Neural cell (in vitro differentiated cells): ENCODE measurements around the gene CACNG6. TPM values are rescaled to one million over a fixed set of nuclear protein-coding genes. Genes with fewer than 3 reads are reported as not detected.
A peak's percentile ranks its signal among the peaks of the same experiment; 100 is the strongest.

ENCODE experiments used
- H2AFZ ChIP-seq: fragments of 200-600, 300-800 bp; sonication (generic), shearing (Covaris generic); 2 replicates; pipeline ENCODE4 v1.6.0; 2014; ENCODE audit warnings: low read depth, mild to moderate bottlenecking, antibody characterized with exemption, low read length, moderate library complexity
- H3F3A ChIP-seq: fragments of 200-600 bp; shearing (Covaris generic); 2 replicates; pipeline ENCODE4 v1.6.1; 2016; ENCODE audit warnings: mild to moderate bottlenecking, moderate library complexity, mixed read lengths, antibody characterized with exemption, low read length; ENCODE audit not compliant: insufficient read depth, poor library complexity, severe bottlenecking
- H3K27ac ChIP-seq: fragments of 200-600, 300-800 bp; sonication (generic), shearing (Covaris generic); 2 replicates; pipeline ENCODE4 v1.5.1; 2014; ENCODE audit warnings: mild to moderate bottlenecking, low read length, moderate library complexity
- H3K27me3 ChIP-seq: fragments of 300-800, 200-600 bp; sonication (generic), shearing (Covaris generic); 2 replicates; pipeline ENCODE4 v1.6.0; 2014; ENCODE audit warnings: mild to moderate bottlenecking, low read depth, low read length, moderate library complexity; ENCODE audit not compliant: insufficient read depth
- H3K36me3 ChIP-seq: fragments of 300-800, 200-600 bp; sonication (generic), shearing (Covaris generic); 2 replicates; pipeline ENCODE4 v1.5.1; 2014; ENCODE audit warnings: mild to moderate bottlenecking, antibody characterized with exemption, low read length, moderate library complexity; ENCODE audit not compliant: insufficient read depth
- H3K4me2 ChIP-seq: fragments of 300-800, 200-600 bp; sonication (generic), shearing (Covaris generic); 2 replicates; pipeline ENCODE4 v1.6.0; 2014; ENCODE audit warnings: mild to moderate bottlenecking, low read length
- H3K4me3 ChIP-seq: fragments of 300-800, 200-600 bp; sonication (generic), shearing (Covaris generic); 2 replicates; pipeline ENCODE4 v1.5.1; 2014; ENCODE audit warnings: mild to moderate bottlenecking, low read length, moderate library complexity
- H3K79me2 ChIP-seq: fragments of 200-600 bp; shearing (Covaris generic); replicated peaks from 2 replicates; pipeline ENCODE4 v1.6.0; 2014; ENCODE audit warnings: mild to moderate bottlenecking, low read length, moderate library complexity; ENCODE audit not compliant: insufficient read depth
- H3K9ac ChIP-seq: fragments of 300-800, 200-600 bp; sonication (generic), shearing (Covaris generic); 2 replicates; pipeline ENCODE4 v1.6.1; 2016; ENCODE audit warnings: mild to moderate bottlenecking, low read length, mixed read lengths
- H3K9me2 ChIP-seq: fragments of 200-600 bp; shearing (Covaris generic); 2 replicates; pipeline ENCODE4 v1.6.1; 2016; ENCODE audit warnings: mild to moderate bottlenecking, low read length, mixed read lengths; ENCODE audit not compliant: insufficient read depth
- H3K9me3 ChIP-seq: fragments of 200-600, 300-800 bp; sonication (generic), shearing (Covaris generic); 2 replicates; pipeline ENCODE4 v1.6.1; 2016; ENCODE audit warnings: mild to moderate bottlenecking, mixed run types, low read length, moderate library complexity, mixed read lengths
- H4K20me1 ChIP-seq: fragments of 200-600 bp; shearing (Covaris generic); 2 replicates; pipeline ENCODE4 v1.6.1; 2016; ENCODE audit warnings: mild to moderate bottlenecking, mixed run types; ENCODE audit not compliant: insufficient read depth
- EP300 ChIP-seq: fragments of 450-650 bp; conservative IDR thresholded peaks from 2 replicates; pipeline ENCODE4 v1.6.1; 2014; ENCODE audit warnings: antibody characterized with exemption, mild to moderate bottlenecking, moderate library complexity; ENCODE audit not compliant: poor library complexity, severe bottlenecking
- EZH2 ChIP-seq: fragments of 200-600, 300-800 bp; shearing (Covaris generic), sonication (generic); IDR thresholded peaks from 2 replicates; pipeline ENCODE4 v1.6.1; 2014; ENCODE audit warnings: antibody characterized with exemption, low read length, borderline replicate concordance, mild to moderate bottlenecking; ENCODE audit not compliant: insufficient read depth, poor library complexity, severe bottlenecking
- MXI1 ChIP-seq: fragments of 450-650 bp; conservative IDR thresholded peaks from 2 replicates; pipeline ENCODE4 v1.6.1; 2014; ENCODE audit warnings: antibody characterized with exemption, mild to moderate bottlenecking; ENCODE audit not compliant: poor library complexity, severe bottlenecking
- POLR2AphosphoS5 ChIP-seq: IDR thresholded peaks from 2 replicates; pipeline ENCODE4 v1.6.1; 2012
- RAD21 ChIP-seq: fragments of 450-650 bp; conservative IDR thresholded peaks from 2 replicates; pipeline ENCODE4 v1.6.1; 2014; ENCODE audit warnings: antibody characterized with exemption, mild to moderate bottlenecking, moderate library complexity
- SMC3 ChIP-seq: fragments of 450-650 bp; conservative IDR thresholded peaks from 2 replicates; pipeline ENCODE4 v1.6.1; 2014; ENCODE audit warnings: antibody characterized with exemption, mild to moderate bottlenecking, moderate library complexity; ENCODE audit not compliant: poor library complexity
- TAF1 ChIP-seq: IDR thresholded peaks from 2 replicates; pipeline ENCODE4 v1.6.1; 2012; ENCODE audit warnings: low read depth
- polyA plus RNA-seq: library from polyadenylated mRNA; depleted of rRNA; stranded (reverse); fragments of >200 nt; gene quantifications from 2 replicates; pipeline ENCODE4 v1.2.3, GENCODE V29; 2014
- TF ChIP-seq, protein P1 (sequence below): fragments of 450-650 bp; IDR thresholded peaks from 2 replicates; pipeline ENCODE4 v1.5.1; 2014; ENCODE audit warnings: antibody characterized with exemption, mild to moderate bottlenecking, moderate library complexity; ENCODE audit not compliant: poor library complexity, severe bottlenecking
- TF ChIP-seq, protein P2 (sequence below): IDR thresholded peaks from 2 replicates; pipeline ENCODE4 v1.6.1; 2012; ENCODE audit warnings: borderline replicate concordance

CACNG6 gene
- polyA plus RNA-seq, 1 donor from 2014 or later, result 0.28 TPM

DNA sequence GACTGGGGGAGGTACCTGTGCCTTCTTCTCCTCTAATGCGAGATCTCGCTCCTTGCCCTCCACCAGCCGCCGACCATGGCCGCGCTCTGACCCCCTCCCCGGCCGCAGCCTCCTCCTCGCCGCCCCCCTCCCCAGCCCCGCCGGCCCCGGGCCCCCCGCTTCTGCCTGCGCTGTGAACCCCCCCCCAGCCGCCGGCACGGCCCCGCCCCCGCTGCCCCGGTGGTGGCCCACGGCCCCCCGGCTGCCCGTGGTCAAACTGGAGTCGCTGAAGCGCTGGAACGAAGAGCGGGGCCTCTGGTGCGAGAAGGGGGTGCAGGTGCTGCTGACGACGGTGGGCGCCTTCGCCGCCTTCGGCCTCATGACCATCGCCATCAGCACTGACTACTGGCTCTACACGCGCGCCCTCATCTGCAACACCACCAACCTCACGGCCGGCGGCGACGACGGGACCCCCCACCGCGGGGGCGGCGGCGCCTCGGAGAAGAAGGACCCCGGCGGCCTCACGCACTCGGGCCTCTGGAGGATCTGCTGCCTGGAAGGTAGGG, 28.5 kb upstream of the CACNG6 start, which contains the start of gene CACNG8:
TSS of gene CACNG8 (plus strand) at position 51 of the 545 bp plus-strand sequence.
- Histone ChIP-seq H3K4me2 (peak within 1 kb of the TSS; percentile 58), H4K20me1 (no peaks in the 10 kb centered on the region), H3K9me3 (no peaks in the 10 kb centered on the region), H3K9ac (peak within 1 kb of the TSS; percentile 9), H3K4me3 (peak within 1 kb of the TSS; percentile 73), H3K9me2 (no peaks in the 10 kb centered on the region), H3K79me2 (peaks cover 7% of the 10 kb centered on the region), H3F3A (no peaks in the 10 kb centered on the region), H3K36me3 (peaks cover 4% of the 10 kb centered on the region), H3K27me3 (no peaks in the 10 kb centered on the region), H3K27ac (no peak within 1 kb of the TSS), H2AFZ (no peak within 1 kb of the TSS)
- no peak for TF ChIP-seq RAD21
- TF ChIP-seq MXI1, result no peak
- no peak for TF ChIP-seq EP300
- no peak for TF ChIP-seq POLR2AphosphoS5
- no peak for TF ChIP-seq TAF1
- TF ChIP-seq, protein P1, sequence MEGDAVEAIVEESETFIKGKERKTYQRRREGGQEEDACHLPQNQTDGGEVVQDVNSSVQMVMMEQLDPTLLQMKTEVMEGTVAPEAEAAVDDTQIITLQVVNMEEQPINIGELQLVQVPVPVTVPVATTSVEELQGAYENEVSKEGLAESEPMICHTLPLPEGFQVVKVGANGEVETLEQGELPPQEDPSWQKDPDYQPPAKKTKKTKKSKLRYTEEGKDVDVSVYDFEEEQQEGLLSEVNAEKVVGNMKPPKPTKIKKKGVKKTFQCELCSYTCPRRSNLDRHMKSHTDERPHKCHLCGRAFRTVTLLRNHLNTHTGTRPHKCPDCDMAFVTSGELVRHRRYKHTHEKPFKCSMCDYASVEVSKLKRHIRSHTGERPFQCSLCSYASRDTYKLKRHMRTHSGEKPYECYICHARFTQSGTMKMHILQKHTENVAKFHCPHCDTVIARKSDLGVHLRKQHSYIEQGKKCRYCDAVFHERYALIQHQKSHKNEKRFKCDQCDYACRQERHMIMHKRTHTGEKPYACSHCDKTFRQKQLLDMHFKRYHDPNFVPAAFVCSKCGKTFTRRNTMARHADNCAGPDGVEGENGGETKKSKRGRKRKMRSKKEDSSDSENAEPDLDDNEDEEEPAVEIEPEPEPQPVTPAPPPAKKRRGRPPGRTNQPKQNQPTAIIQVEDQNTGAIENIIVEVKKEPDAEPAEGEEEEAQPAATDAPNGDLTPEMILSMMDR, result no peak
- no peak for TF ChIP-seq SMC3
- TF ChIP-seq, protein P2, sequence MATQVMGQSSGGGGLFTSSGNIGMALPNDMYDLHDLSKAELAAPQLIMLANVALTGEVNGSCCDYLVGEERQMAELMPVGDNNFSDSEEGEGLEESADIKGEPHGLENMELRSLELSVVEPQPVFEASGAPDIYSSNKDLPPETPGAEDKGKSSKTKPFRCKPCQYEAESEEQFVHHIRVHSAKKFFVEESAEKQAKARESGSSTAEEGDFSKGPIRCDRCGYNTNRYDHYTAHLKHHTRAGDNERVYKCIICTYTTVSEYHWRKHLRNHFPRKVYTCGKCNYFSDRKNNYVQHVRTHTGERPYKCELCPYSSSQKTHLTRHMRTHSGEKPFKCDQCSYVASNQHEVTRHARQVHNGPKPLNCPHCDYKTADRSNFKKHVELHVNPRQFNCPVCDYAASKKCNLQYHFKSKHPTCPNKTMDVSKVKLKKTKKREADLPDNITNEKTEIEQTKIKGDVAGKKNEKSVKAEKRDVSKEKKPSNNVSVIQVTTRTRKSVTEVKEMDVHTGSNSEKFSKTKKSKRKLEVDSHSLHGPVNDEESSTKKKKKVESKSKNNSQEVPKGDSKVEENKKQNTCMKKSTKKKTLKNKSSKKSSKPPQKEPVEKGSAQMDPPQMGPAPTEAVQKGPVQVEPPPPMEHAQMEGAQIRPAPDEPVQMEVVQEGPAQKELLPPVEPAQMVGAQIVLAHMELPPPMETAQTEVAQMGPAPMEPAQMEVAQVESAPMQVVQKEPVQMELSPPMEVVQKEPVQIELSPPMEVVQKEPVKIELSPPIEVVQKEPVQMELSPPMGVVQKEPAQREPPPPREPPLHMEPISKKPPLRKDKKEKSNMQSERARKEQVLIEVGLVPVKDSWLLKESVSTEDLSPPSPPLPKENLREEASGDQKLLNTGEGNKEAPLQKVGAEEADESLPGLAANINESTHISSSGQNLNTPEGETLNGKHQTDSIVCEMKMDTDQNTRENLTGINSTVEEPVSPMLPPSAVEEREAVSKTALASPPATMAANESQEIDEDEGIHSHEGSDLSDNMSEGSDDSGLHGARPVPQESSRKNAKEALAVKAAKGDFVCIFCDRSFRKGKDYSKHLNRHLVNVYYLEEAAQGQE, result no peak
- TF ChIP-seq EZH2, result no peak

DNA sequence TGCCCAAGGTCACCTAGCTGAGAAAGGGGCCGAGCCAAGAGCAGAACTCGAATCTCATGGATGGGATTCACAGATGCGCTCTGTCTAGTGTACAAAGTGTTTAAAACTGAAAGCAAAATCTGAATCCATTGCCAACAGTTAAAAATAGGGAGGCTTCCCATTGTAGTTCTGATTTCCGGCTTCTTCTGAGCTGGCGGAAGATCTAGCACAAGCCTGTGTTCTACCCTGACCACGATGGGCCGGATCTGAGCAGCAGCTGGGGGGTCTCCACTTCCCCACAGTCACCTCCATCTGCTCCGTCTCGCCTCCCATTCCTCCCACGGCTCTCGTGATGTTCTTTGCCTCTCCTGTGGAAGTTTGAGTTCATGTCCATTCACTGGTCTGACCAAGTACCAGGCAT, 26.3 kb upstream of the CACNG6 start:
- no peak overlapping the region for H3K27ac ChIP-seq
- TF ChIP-seq TAF1 (no peak), EZH2 (no peak), EP300 (no peak), POLR2AphosphoS5 (no peak), SMC3 (no peak), RAD21 (no peak), MXI1 (no peak)
- TF ChIP-seq, protein P2, result no peak
- TF ChIP-seq, protein P1, result no peak

More for the DNA sequence above, 26.3 kb upstream of the CACNG6 start:
- H3K9ac ChIP-seq, result no peak overlapping the region
- no peaks in the 10 kb centered on the region for H4K20me1 ChIP-seq
- no peak overlapping the region for H2AFZ ChIP-seq
- no peaks in the 10 kb centered on the region for H3K9me3 ChIP-seq
- peaks cover 4% of the 10 kb centered on the region for H3K36me3 ChIP-seq
- H3K4me3 ChIP-seq, result no peak overlapping the region
- H3K9me2 ChIP-seq, result no peaks in the 10 kb centered on the region
- no peak overlapping the region for H3K4me2 ChIP-seq
- H3K27me3 ChIP-seq, result no peaks in the 10 kb centered on the region
- no peaks in the 10 kb centered on the region for H3F3A ChIP-seq
- H3K79me2 ChIP-seq, result no peaks in the 10 kb centered on the region
